Stomach (tissue), 9 donors: ENCODE results near the gene VEGFA. TPM values are rescaled to one million over a fixed set of nuclear protein-coding genes. Genes with fewer than 3 reads are reported as not detected.

ENCODE experiments used
- DNase-seq, 2 donors: peaks; one replicate each; pipeline versions ENCODE4 v3.0.0 to v3.0.0-alpha.2; 2013 to 2019
- H3K27ac ChIP-seq, 5 donors: fragments of 200-600 bp in 4 of 5; sonication (generic) in 4 of 5; one replicate each; pipeline ENCODE4 v1.5.1; 2013 to 2019; ENCODE audit warnings: mild to moderate bottlenecking in 1 of 5, moderate library complexity in 1 of 5
- H3K27me3 ChIP-seq, 3 donors: fragments of 200-600 bp; sonication (generic); one replicate each; pipeline ENCODE4 v1.5.1; 2017 to 2019; ENCODE audit warnings: mixed run types in 1 of 3
- H3K36me3 ChIP-seq, 4 donors: fragments of 200-600 bp; sonication (generic); 1 replicate in 3 of 4; 2 replicates in 1 of 4; pipeline ENCODE4 v1.5.1; 2016 to 2019
- H3K4me1 ChIP-seq, 4 donors: fragments of 200-600 bp; sonication (generic); one replicate each; pipeline ENCODE4 v1.5.1; 2016 to 2019
- H3K4me3 ChIP-seq, 4 donors: fragments of 200-600 bp; sonication (generic) in 3 of 4; one replicate each; pipeline ENCODE4 v1.5.1; 2016 to 2019; ENCODE audit warnings: mild to moderate bottlenecking in 1 of 4
- H3K9me3 ChIP-seq, 4 donors: fragments of 200-600 bp; sonication (generic); one replicate each; pipeline ENCODE4 v1.5.1; 2016 to 2019
- CTCF ChIP-seq, 7 experiments: fragments of 450-650 bp in 4 of 7; fragments of 200-600 bp in 3 of 7; sonication (generic) in 3 of 7; IDR thresholded peaks; one replicate each; pipeline ENCODE4 v1.5.1; 2016 to 2019; ENCODE audit warnings: antibody characterized with exemption in 7 of 7, control low read depth in 2 of 7, mild to moderate bottlenecking in 1 of 7
- EP300 ChIP-seq: sonication (generic); formaldehyde crosslinking; IDR thresholded peaks from one replicate; pipeline ENCODE4 v1.6.1; 2017; ENCODE audit warnings: antibody characterized with exemption
- POLR2A ChIP-seq, 4 donors: fragments of 450-650 bp; IDR thresholded peaks; one replicate each; pipeline ENCODE4 v1.6.1; 2016; ENCODE audit warnings: antibody characterized with exemption in 4 of 4, control low read depth in 2 of 4, mild to moderate bottlenecking in 1 of 4, moderate library complexity in 1 of 4
- POLR2AphosphoS5 ChIP-seq, 3 donors: sonication (generic); formaldehyde crosslinking; IDR thresholded peaks; one replicate each; pipeline ENCODE4 v1.6.1; 2016; ENCODE audit warnings: antibody characterized with exemption in 3 of 3
- WGBS, 5 donors: extraction: QIAGEN DNeasy Blood & Tissue Kit in 3 of 5; methylation state at CpG; one replicate each; pipeline versions ENCODE4 v1.1.5 to v1.1.7; 2013 to 2018; 5-methylcytosine and 5-hydroxymethylcytosine counted together
- intact Hi-C: fragments of 100-400 bp; cut with DNase I; formaldehyde crosslinking; loops from one replicate; pipeline ENCODE4 v1.15.1; 2023; ENCODE audit warnings: low total_unique reads
- polyA plus RNA-seq, 3 donors: library from polyadenylated mRNA; stranded (reverse); fragments of 200-250 nt; gene quantifications; one replicate each; pipeline ENCODE4 v1.2.3, GENCODE V29; 2013
- total RNA-seq, 5 donors: library from RNA; depleted of rRNA; stranded (reverse); fragments of >200 nt; gene quantifications; one replicate each; pipeline versions ENCODE4 v1.1.0 to v1.2.3, GENCODE V29; 2014 to 2016
- donor health status: healthy with polysubstance abuse.
- donor health status: Bipolar disorder and iron deficiency.
- donor health status: healthy.

The VEGFA gene
- total and polyA plus RNA-seq, 8 donors, result 28.6 to 438 (median 235) TPM

DNA sequence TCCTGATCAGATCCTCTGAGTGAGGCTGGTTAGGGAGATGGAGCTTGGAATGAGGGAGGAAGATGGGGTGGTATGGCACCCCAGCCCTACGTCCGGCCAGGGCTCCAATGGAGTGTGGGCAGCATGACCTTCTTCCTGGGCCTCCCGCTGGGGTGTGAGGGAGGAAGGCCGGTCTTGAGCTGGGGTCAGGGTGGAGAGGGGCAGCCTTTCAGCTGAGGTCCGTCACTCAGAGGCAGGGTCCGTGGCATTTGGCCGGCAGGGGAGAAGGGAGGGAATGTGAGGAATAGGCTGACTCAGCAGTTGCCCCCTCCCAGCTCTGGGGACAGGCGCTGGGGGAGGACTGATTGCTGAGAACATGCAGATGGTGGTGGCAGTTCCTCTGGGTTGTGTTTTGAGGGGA, 25.5 kb upstream of the VEGFA start:
- Histone ChIP-seq H3K4me1 (peaks cover 0 to 5% (median 2%) of the 10 kb centered on the region in 4 donors), H3K9me3 (no peaks in the 10 kb centered on the region), H3K27ac (no peak overlapping the region), H3K4me3 (no peak overlapping the region), H3K27me3 (no peaks in the 10 kb centered on the region), H3K36me3 (no peaks in the 10 kb centered on the region)
- DNase-seq, result peak in 1 of 2 donors; percentile 25
- intact Hi-C loops, result no loop called here
- TF ChIP-seq EP300, result no peak
- no peak for TF ChIP-seq POLR2AphosphoS5 (IDR thresholded peaks at IDR 0.05)
- no peak for TF ChIP-seq CTCF (IDR thresholded peaks at IDR 0.05)
- no peak for TF ChIP-seq POLR2A (IDR thresholded peaks at IDR 0.05)
- WGBS, 5 donors, result 91 to 97% (median 93%) methylated on average over 8 of the region's 8 CpGs

GRCh38 chr6:43744931-43745727, 24.9 kb upstream of the VEGFA start:
- peak; percentile 44 to 52 for DNase-seq
- TF ChIP-seq POLR2A (IDR thresholded peaks at IDR 0.05), result no peak
- no peak for TF ChIP-seq POLR2AphosphoS5 (IDR thresholded peaks at IDR 0.05)
- TF ChIP-seq EP300, result no peak
- TF ChIP-seq CTCF (IDR thresholded peaks at IDR 0.05), result no peak
- Histone ChIP-seq H3K4me1 (peaks cover 0 to 5% (median 2%) of the 10 kb centered on the region in 4 donors), H3K27me3 (no peaks in the 10 kb centered on the region), H3K9me3 (no peaks in the 10 kb centered on the region), H3K4me3 (no peak overlapping the region), H3K27ac (no peak overlapping the region), H3K36me3 (no peaks in the 10 kb centered on the region)
- intact Hi-C loops, result no loop called here
- 65 to 80% (median 72%) methylated on average over 16 of the region's 16 CpGs for WGBS, 5 donors

DNA sequence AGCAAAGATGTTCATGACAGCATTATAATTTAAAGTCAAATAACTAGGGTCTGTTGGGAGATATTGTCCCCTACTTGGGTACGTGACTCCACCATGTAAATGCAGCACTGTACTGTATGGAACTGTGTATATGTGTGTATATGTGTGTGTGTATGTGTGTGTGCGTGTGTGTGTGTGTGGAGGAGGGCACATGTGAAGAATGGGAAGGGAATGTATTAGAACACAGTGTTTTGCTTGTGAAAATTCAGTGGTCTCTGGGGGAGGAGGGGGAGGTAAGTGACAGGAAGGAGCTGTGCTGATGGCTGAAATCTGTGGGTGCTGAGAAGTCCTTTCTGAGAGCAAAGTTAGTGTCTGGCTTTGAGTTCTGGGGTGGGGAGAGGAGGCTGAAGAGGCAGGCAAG, 23.9 kb upstream of the VEGFA start:
- no peaks in the 10 kb centered on the region for H3K9me3 ChIP-seq
- TF ChIP-seq POLR2AphosphoS5 (IDR thresholded peaks at IDR 0.05) (no peak), EP300 (no peak), CTCF (IDR thresholded peaks at IDR 0.05) (no peak), POLR2A (IDR thresholded peaks at IDR 0.05) (no peak)
- H3K27ac ChIP-seq, result no peak overlapping the region
- no peaks in the 10 kb centered on the region for H3K36me3 ChIP-seq
- H3K4me1 ChIP-seq, result peaks cover 0 to 5% (median 2%) of the 10 kb centered on the region in 4 donors
- intact Hi-C loops, result no loop called here
- H3K4me3 ChIP-seq, result no peak overlapping the region
- no peaks in the 10 kb centered on the region for H3K27me3 ChIP-seq
- WGBS, 5 donors, result 84 to 96% (median 90%) methylated on average over 2 of the region's 2 CpGs
- no peak for DNase-seq

GRCh38 chr6:43746613-43747102, 23.4 kb upstream of the VEGFA start:
- H3K4me3 ChIP-seq, result no peak overlapping the region
- H3K27ac ChIP-seq, result no peak overlapping the region
- H3K36me3 ChIP-seq, result no peaks in the 10 kb centered on the region
- 47 to 77% (median 74%) methylated on average over 13 of the region's 13 CpGs for WGBS, 5 donors
- H3K4me1 ChIP-seq, result peaks cover 0 to 5% (median 2%) of the 10 kb centered on the region in 4 donors
- no peaks in the 10 kb centered on the region for H3K9me3 ChIP-seq
- intact Hi-C loops, result no loop called here
- no peaks in the 10 kb centered on the region for H3K27me3 ChIP-seq
- DNase-seq, result peak in 1 of 2 donors; percentile 84
- TF ChIP-seq CTCF (IDR thresholded peaks at IDR 0.05), result no peak
- TF ChIP-seq POLR2A (IDR thresholded peaks at IDR 0.05), result no peak
- no peak for TF ChIP-seq EP300
- TF ChIP-seq POLR2AphosphoS5 (IDR thresholded peaks at IDR 0.05), result no peak
